Upper lobe of left lung (tissue), 6 donors: Measurements from ENCODE around the gene ZNF892. TPM values are rescaled to one million over a fixed set of nuclear protein-coding genes. Genes with fewer than 3 reads are reported as not detected.

ENCODE experiments used
- ATAC-seq, 2 donors: fragments of 200-7000 bp; cut with Tn5 transposase; one replicate each; pipeline ENCODE4 v1.9.1; 2022; ENCODE audit warnings: mild to moderate bottlenecking in 2 of 2, moderate library complexity in 2 of 2; ENCODE audit not compliant: low FRiP score in 2 of 2
- DNase-seq, 2 donors: peaks; one replicate each; pipeline ENCODE4 v3.0.0-alpha.2; 2019 to 2020
- H3K27ac ChIP-seq, 4 donors: fragments of 200-600 bp; sonication (generic); one replicate each; pipeline ENCODE4 v1.5.1; 2016 to 2019
- H3K27me3 ChIP-seq, 4 donors: fragments of 200-600 bp; sonication (generic); one replicate each; pipeline ENCODE4 v1.5.1; 2017 to 2019
- H3K36me3 ChIP-seq, 4 donors: fragments of 200-600 bp; sonication (generic); one replicate each; pipeline ENCODE4 v1.5.1; 2016 to 2019
- H3K4me1 ChIP-seq, 4 donors: fragments of 200-600 bp; sonication (generic); one replicate each; pipeline ENCODE4 v1.5.1; 2018 to 2019
- H3K4me3 ChIP-seq, 4 donors: fragments of 200-600 bp; sonication (generic); one replicate each; pipeline ENCODE4 v1.5.1; 2017 to 2019; ENCODE audit warnings: mild to moderate bottlenecking in 2 of 4, moderate library complexity in 1 of 4
- H3K9me3 ChIP-seq, 4 donors: fragments of 200-600 bp; sonication (generic); one replicate each; pipeline ENCODE4 v1.5.1; 2018 to 2019
- EP300 ChIP-seq, 4 donors: sonication (generic); formaldehyde crosslinking; IDR thresholded peaks; one replicate each; pipeline ENCODE4 v1.5.1; 2017; ENCODE audit warnings: antibody characterized with exemption in 4 of 4, control low read depth in 2 of 4
- POLR2A ChIP-seq, 4 donors: fragments of 450-650 bp; IDR thresholded peaks; one replicate each; pipeline ENCODE4 v1.5.1; 2016 to 2017; ENCODE audit warnings: antibody characterized with exemption in 4 of 4, mild to moderate bottlenecking in 2 of 4
- POLR2AphosphoS5 ChIP-seq, 2 donors: sonication (generic); formaldehyde crosslinking; IDR thresholded peaks; one replicate each; pipeline ENCODE4 v1.5.1; 2017; ENCODE audit warnings: antibody characterized with exemption in 2 of 2
- WGBS, 2 donors: methylation state at CpG; one replicate each; pipeline ENCODE4 v1.1.5; 2017 to 2018; 5-methylcytosine and 5-hydroxymethylcytosine counted together
- total RNA-seq, 6 donors: library from RNA; depleted of rRNA in 4 of 6; stranded (reverse); fragments of >200 nt in 4 of 6; gene quantifications; one replicate each; pipeline versions ENCODE4 v1.1.0 to v1.2.1, GENCODE V29; 2016 to 2021
- TF ChIP-seq, protein P1 (sequence below), 6 experiments: fragments of 450-650 bp in 4 of 6; fragments of 200-600 bp in 2 of 6; sonication (generic) in 2 of 6; IDR thresholded peaks; one replicate each; pipeline ENCODE4 v1.5.1; 2016 to 2019; ENCODE audit warnings: antibody characterized with exemption in 6 of 6
- donor health status: DM: no; HTN: no; CAD: no; lungs with moderate emphysema.
- donor health status: DM: no; HTN: yes; CAD: no; lungs with severe emphysema.

ZNF892 gene
- total RNA-seq, 6 donors from 2014 or later = 2.4 to 13.6 (median 4.4) TPM

DNA sequence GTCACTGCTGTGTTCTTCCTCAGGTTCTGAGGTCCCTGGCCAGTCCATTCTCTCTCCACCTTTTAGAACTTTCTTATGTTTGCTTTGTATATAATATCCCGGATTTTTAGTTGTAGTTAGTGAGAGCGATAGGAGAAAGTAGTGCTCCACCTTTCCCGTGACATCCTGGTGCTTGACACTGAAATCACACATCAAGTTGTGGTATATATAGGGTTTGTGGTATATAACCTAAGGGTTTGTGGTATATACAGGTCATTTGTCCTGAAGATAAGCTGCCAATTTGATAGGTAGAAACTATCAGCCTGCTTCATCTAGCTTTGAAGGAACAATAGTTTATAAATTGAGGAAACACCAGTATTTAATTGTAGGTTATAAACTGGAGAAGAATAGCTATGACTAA is 13.1 kb downstream of the ZNF892 start:
- peaks cover 68 to 99% (median 90%) of the 10 kb centered on the region in 4 donors for H3K9me3 ChIP-seq

DNA sequence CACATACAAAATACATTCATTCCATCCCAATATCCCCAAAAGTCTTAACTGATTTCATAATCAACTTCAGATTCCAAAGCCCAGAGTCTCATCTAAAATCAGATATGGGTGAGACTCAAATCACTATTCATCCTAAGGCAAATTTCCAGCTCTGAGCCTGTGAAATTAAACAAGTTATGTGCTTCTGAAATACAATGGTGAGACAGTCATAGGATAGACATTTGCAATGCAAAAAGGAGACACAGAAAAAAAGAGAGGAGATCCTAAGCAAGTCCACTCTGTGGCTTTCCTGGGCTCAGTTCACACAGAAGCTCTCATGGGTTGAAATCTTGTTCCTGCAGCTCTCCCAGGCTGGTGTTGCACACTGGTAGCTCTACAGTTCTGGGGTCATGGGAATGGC is 18.3 kb downstream of the ZNF892 start:
- H3K4me1 ChIP-seq = no peaks in the 10 kb centered on the region
- no peak for DNase-seq
- no peaks in the 10 kb centered on the region for H3K27me3 ChIP-seq
- H3K36me3 ChIP-seq = no peaks in the 10 kb centered on the region
- H3K9me3 ChIP-seq = peaks cover 26 to 48% (median 38%) of the 10 kb centered on the region in 4 donors
- no peak for ATAC-seq
- TF ChIP-seq, protein P1, sequence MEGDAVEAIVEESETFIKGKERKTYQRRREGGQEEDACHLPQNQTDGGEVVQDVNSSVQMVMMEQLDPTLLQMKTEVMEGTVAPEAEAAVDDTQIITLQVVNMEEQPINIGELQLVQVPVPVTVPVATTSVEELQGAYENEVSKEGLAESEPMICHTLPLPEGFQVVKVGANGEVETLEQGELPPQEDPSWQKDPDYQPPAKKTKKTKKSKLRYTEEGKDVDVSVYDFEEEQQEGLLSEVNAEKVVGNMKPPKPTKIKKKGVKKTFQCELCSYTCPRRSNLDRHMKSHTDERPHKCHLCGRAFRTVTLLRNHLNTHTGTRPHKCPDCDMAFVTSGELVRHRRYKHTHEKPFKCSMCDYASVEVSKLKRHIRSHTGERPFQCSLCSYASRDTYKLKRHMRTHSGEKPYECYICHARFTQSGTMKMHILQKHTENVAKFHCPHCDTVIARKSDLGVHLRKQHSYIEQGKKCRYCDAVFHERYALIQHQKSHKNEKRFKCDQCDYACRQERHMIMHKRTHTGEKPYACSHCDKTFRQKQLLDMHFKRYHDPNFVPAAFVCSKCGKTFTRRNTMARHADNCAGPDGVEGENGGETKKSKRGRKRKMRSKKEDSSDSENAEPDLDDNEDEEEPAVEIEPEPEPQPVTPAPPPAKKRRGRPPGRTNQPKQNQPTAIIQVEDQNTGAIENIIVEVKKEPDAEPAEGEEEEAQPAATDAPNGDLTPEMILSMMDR (IDR thresholded peaks at IDR 0.05) = no peak
- no peak for TF ChIP-seq EP300 (IDR thresholded peaks at IDR 0.05)
- TF ChIP-seq POLR2AphosphoS5 (IDR thresholded peaks at IDR 0.05) = no peak
- TF ChIP-seq POLR2A (IDR thresholded peaks at IDR 0.05) = no peak
- no peak overlapping the region for H3K4me3 ChIP-seq
- H3K27ac ChIP-seq = no peak overlapping the region

More for the DNA sequence above, 13.1 kb downstream of the ZNF892 start:
- Histone ChIP-seq H3K4me1 (no peaks in the 10 kb centered on the region), H3K27me3 (no peaks in the 10 kb centered on the region), H3K36me3 (peaks cover 0 to 12% (median under 1%) of the 10 kb centered on the region in 4 donors), H3K27ac (no peak overlapping the region), H3K4me3 (no peak overlapping the region)
- ATAC-seq = no peak
- no peak for DNase-seq
- no peak for TF ChIP-seq EP300 (IDR thresholded peaks at IDR 0.05)
- no peak for TF ChIP-seq POLR2A (IDR thresholded peaks at IDR 0.05)
- TF ChIP-seq, protein P1 (IDR thresholded peaks at IDR 0.05) = no peak
- no peak for TF ChIP-seq POLR2AphosphoS5 (IDR thresholded peaks at IDR 0.05)
- WGBS, 2 donors = 95 to 97% methylated on average over 3 of the region's 3 CpGs

DNA sequence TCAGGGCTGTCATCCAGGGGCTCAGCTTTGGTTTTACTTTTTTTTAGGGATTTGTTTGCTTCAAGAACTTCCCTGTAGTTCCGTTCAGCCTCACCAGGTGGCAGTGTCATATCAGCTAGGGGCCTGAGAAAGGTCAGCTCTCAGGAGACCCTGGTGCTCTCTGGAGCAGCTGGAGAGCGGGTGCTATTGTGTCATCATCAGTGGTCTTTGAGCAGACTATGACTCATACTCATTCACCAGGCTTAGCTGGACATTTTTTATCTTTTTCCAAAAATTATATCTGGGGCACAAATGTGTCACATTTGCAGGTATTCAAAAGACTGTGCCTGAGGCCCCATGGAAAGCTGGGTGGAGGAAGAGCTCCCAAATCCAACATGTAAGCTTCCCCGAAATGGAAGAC is 24.4 kb downstream of the ZNF892 start:
- Histone ChIP-seq H3K27me3 (no peaks in the 10 kb centered on the region), H3K4me3 (no peak overlapping the region), H3K36me3 (no peaks in the 10 kb centered on the region), H3K9me3 (peaks cover 0 to 3% (median 0%) of the 10 kb centered on the region in 4 donors), H3K27ac (no peak overlapping the region), H3K4me1 (no peaks in the 10 kb centered on the region)
- DNase-seq (peak in 1 of 2 donors; percentile 45), ATAC-seq (peak; percentile 50 to 51)
- TF ChIP-seq POLR2AphosphoS5 (IDR thresholded peaks at IDR 0.05) = no peak
- TF ChIP-seq, protein P1 (IDR thresholded peaks at IDR 0.05) = peak; percentile 25 to 68 (median 54)
- 41 to 49% methylated on average over 3 of the region's 3 CpGs for WGBS, 2 donors

DNA sequence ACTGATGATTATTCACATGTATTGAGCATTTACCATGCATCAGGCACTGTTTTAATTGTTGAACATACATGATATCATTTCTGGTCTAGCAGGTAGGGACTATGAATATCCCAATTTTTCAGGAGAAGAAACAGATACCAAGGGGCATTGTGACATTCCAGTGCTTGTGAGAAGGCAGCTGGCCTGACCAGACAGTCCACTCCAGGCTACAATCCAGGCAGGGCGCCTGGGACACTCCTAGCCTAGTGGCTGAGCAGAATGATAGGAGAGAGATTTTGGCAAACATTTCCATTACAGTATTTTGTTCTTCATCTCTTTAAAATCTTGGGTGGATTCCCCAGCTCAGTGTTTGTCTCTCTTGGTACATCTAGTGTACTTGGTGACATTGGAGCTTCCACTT is 24.9 kb downstream of the ZNF892 start:
- Histone ChIP-seq H3K27ac (no peak overlapping the region), H3K4me1 (no peaks in the 10 kb centered on the region), H3K4me3 (no peak overlapping the region), H3K9me3 (peaks cover 0 to 3% (median 0%) of the 10 kb centered on the region in 4 donors), H3K27me3 (no peaks in the 10 kb centered on the region), H3K36me3 (no peaks in the 10 kb centered on the region)
- DNase-seq (no peak), ATAC-seq (no peak)
- TF ChIP-seq, protein P1 (IDR thresholded peaks at IDR 0.05) = no peak
- TF ChIP-seq EP300 (IDR thresholded peaks at IDR 0.05) (no peak), POLR2AphosphoS5 (IDR thresholded peaks at IDR 0.05) (no peak), POLR2A (IDR thresholded peaks at IDR 0.05) (no peak)
- 22 to 86% methylated on average over 1 of the region's 1 CpG for WGBS, 2 donors

DNA sequence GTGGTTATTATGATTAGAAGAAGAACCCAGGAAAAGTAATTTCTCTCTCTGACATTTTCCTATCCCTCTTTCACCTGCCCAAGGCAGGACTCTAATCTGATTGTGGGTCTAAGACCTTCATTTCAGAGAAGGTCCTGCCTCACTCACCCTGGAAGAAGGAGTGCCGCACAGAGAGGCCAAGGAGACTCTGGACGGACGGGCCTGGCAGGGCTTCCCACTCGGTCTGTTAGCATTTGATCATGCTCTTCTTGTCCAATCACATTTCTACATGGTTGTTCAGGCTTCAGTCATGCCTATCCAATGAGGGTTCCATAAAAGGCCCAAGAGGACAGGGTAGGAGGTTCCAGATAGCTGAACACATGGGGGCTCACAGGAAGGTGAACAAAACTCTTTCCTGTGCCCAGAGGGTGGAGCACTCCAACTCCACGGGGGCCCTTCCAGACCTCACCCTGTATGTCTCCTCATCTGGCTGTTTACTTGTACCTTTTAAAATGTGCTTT is 27.0 kb downstream of the ZNF892 start:
- TF ChIP-seq, protein P1 (IDR thresholded peaks at IDR 0.05) = no peak
- TF ChIP-seq EP300 (IDR thresholded peaks at IDR 0.05) (no peak), POLR2AphosphoS5 (IDR thresholded peaks at IDR 0.05) (no peak), POLR2A (IDR thresholded peaks at IDR 0.05) (no peak)
- Histone ChIP-seq H3K36me3 (no peaks in the 10 kb centered on the region), H3K27ac (no peak overlapping the region), H3K27me3 (no peaks in the 10 kb centered on the region), H3K4me3 (no peak overlapping the region), H3K9me3 (peaks cover 0 to 3% (median 0%) of the 10 kb centered on the region in 4 donors), H3K4me1 (no peaks in the 10 kb centered on the region)
- ATAC-seq (peak in 1 of 2 donors; percentile 37), DNase-seq (no peak)
- WGBS, 2 donors = 83 to 91% methylated on average over 5 of the region's 5 CpGs
